HG03039 (cell line): ENCODE data around the gene ROR1.

ENCODE experiments used
- ATAC-seq: cut with Tn5 transposase; IDR thresholded peaks from one replicate; pipeline ENCODE4 v1.9.1; 2021; ENCODE audit warnings: mild to moderate bottlenecking, moderate library complexity; ENCODE audit not compliant: unreplicated experiment

The ROR1 gene

DNA sequence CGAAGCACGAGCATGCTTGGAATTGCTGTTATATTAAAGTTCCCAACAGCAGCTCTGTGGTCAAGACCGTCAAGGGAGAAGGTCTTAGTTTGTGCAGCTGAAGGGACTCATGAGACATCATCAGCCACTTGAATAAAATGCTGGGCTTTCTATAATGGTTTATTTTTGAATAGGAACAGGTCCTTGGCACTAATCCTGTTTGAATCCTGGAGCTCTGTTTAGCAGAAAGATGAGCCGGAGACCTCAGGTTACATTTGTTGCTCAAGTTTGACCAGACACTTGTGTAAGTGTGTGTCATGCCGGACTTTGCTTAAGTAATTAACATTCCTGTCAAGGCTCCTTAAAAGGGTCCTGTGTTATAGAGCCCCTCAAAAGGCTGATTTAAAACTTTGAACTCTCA, 186.5 kb downstream of the ROR1 start:
- ATAC-seq, result no peak

DNA sequence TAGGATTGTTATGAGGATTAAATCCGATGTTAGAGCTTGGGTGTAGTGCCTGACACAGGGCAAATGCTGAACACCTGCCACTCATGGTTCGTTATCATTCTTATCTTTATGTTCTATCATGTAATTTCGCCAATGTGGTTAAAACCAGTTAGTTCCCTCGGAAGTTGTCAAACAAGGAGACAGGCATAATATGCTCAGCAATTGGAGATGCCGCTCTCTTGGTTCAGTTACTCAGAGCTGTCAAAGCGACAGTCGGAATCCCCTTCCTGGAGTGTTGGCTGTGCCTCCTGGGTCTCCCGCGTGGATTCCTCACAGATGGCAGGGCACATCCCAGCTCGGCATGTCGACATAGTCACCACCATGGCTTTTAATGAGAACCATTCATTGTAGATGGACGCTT, 192.2 kb downstream of the ROR1 start:
- ATAC-seq, result no peak

DNA sequence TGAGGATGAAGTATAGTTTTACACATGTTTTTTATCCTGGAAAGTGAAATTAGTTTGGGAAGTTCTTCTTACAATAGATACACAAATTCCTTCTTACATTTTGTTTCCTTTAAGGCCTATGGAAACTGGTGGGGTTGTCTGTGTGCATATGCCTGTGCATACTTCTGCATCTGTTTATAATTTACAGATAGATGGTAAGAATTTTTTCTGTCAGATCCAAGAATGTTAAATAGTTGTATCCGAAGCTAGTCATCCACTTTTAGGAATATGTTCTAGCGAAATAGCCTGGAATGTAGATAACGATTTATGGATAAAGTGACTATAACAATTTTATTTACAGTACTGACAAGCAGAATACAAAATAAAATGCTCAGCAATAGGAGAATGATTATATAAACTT, 194.1 kb downstream of the ROR1 start:
- no peak for ATAC-seq

DNA sequence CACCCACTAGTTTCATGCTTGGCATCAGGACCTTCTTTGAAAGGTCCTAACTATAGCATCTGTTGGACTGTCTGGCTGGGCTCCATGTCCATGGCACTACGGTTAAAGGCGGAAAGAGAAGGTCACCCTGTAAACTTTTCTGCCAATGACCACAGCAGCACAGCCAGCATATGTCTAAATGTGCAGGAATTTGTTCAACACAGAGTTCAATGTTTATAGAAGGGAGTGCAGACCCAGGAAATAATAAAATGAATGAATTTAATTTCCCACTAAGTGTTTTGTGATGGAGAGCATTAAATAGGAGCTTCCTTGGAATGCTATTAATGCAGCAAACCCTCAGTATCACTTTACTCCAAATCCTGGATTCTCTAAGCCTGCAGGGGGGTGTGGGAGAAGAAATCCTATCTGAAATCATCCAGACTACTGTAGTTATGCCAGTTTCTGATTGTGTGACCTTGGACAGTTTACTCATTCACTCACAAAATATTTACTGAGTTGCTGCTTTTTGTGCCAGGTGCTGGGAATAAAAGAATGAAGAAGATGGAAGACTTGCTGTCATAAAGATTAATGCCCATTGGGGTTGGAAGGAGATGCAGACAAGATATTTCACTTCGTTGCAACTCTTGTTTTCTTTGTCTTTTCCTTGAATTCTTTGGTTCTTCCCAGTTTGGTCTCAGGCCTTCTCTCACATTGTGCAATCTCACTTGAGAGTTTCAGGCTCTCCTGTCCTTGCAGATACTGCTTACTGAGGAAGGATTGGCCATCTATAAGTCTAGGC, 195.0 kb downstream of the ROR1 start:
- ATAC-seq, result no peak

- ATAC-seq, result no peak
These were observed 195.7 kb downstream of the ROR1 start for GRCh38 chr1:63969441-63969901.

- no peak for ATAC-seq
These were observed 197.7 kb downstream of the ROR1 start for GRCh38 chr1:63971557-63971956.

DNA sequence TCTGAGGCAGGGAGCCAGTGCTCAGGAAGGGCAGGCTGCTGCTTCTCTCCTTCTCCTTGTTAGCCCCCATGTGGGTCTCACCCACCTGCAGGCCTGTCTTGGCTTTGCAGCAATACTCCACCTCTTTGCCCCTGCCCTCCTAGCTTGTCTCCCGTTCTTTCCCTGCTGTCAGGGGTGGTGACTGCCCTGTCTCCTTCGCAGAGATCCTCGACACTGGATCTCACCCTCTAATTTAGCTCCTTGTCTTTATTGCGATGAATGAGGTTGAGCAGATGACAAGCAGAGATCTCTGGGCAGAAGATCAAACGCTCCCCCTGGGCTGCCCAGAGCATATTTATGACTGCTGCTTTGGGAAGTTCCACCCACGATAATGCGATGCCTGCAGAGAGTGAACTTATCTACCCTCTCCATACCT, 199.2 kb downstream of the ROR1 start:
- ATAC-seq, result no peak

GRCh38 chr1:63974966-63975365, 201.1 kb downstream of the ROR1 start:
- ATAC-seq, result no peak

DNA sequence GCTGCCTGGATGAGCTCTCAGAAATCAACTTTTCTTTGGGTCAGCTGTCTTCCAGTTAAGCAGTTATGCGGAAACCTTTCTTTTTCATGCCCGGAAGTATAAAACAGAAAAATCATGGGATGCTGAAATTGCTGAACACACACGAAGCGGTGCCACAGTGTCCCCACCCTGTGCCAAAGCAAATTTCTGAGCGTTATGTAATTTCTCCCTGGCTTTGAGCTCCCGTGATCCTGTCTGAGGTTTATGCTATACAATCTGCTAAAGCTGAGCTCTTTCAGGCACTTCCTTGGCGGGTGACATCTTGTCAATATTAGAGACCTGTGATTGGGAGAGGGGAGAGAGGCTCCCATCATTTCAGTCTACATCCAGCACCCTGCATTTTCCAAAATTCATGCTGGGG, 201.7 kb downstream of the ROR1 start:
- ATAC-seq, result no peak

- ATAC-seq, result no peak
These were observed 202.2 kb downstream of the ROR1 start for GRCh38 chr1:63976006-63976405.

DNA sequence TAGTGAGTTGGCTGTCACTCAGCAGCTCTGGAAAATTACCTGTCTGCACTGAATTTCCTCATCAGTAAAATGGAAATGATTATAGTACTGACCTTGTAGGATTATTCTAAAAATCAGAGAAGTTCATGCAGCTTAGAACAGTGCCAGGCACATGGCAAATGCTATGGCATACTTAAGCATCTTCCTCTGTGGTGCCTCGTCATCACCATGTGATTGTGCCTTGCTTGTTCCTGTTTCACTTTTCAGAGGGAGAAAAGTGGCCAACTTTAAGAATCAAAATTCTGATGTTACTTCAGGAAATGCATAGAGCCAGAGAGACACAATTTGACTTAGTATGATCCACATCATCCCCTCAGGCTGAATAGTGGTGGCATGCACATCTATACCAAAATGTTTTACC, 203.6 kb downstream of the ROR1 start:
- no peak for ATAC-seq

- ATAC-seq, result no peak
These were observed 207.1 kb downstream of the ROR1 start for GRCh38 chr1:63980740-63981407.

- no peak for ATAC-seq
These were observed 207.6 kb downstream of the ROR1 start for GRCh38 chr1:63981408-63981773.

DNA sequence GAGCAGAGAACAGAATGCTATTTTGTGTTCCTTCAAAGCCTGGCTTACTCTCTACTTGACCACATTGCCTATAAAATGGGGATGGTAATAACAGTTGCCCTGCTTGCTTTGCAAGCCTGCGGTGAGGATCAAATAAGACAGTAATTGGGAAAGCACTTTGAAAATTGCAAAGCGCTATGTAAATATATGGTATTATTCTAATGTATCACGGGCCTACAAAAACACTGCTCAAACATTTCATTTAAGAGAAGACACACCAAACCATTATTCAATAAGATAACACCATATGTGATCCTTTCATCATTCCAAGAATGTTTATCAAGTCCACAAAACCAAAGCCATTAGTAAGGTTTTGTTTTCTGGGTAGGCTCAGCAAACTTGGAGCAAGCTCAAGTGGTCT, 208.4 kb downstream of the ROR1 start:
- no peak for ATAC-seq

DNA sequence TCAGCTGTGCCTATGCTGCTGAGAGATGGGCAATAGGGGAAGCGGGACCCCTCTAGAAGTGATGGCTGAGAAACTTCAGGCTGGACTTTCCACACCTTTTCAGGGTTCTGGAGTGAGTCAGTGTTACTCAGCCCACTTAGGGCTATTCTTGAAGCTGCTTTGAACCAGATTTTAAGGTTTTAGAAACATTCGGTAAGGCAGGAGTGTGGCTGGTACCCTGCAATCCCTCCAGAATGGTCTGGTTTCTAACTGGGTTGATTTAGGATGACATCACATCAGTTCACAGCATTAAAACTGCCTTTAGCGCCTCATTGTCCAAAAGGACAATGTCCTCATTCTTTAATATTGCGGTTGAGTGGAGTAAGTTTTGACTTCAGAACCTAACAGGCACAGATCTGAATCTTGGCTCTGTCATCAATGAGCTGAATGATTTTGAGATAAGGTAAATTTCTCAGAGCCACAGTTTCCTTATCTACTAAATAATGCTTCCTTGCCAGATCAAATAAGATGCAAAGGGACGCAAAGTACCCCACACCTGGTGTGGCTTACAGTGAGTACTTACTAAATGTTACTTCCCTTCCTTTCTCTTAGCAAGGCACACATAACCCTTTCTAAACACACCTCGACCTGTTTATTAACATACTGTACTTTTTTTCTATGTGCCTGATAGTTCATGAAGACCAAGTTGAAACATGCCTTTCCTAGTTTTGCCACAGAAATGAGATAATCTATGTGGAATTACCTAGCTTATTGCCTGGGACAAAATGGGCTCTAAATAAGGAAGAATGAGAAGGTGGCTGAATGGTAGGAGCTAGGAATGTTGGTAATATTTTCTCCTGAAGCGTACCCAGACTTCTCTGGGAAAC, 209.8 kb downstream of the ROR1 start:
- no peak for ATAC-seq

GRCh38 chr1:63984257-63984929, 210.6 kb downstream of the ROR1 start:
- no peak for ATAC-seq

DNA sequence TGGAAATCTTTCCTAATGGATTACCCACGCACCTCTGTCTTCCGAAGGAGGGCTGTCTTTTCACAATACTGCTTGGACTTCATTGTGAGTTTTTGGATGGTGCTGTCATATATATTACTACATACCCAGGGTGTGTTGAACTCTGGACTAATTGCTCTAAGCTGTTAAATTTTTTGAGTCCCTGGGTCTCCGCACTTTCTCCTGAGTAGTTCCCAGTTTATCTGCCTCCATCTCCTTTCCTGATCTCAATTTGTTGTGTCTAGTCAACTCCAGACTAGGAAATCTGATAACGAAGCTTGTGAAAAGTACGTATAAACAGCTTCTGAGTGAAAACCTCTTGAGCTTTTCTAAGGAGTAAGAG, 211.1 kb downstream of the ROR1 start:
- no peak for ATAC-seq

DNA sequence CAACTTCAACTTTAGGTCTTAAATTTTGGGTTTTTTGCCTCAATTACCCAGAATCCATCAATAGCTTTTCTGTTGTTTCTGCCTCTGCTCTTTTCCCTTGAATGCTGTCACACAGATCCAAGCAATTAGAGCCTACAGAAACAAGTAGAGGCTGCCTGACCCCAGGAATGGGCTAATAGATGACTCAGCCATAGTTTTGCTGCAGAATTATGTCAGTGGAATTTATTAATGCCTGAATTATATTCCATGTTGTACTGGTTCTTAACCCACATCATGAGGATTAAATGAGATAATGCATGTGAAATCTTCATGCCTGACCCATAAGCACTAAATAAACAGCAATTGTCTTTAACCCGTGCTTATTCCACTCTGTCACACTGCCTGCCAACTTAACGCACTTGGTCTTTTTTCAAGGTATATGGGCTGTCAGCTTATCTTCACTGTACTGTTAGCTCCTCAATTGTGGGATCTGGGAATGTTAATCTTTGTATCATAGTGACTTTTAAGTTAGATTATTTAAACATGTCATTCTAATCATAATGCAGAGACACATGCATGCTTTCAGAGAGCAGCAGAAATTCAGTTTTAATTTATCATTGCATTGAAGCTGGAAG, 213.3 kb downstream of the ROR1 start:
- ATAC-seq, result no peak

DNA sequence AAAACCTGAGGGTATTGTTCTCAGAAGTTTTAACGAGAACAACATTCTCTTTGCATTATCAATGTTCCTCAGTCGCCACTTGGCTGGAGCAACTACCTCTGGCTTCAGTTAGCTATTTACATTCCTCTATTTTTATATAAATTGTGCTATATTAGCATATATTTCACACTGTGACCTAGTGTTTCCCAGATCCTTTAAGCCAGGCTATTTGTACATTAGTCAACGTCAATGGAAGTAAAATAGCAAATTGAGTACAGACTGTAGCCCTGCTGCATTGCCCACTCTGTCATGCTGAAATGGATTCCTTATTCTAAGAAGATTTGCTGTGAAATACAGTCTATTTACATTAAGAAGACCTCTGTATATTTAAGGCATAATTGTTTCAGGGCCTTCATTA, 213.8 kb downstream of the ROR1 start:
- ATAC-seq, result no peak

GRCh38 chr1:63988941-63989340, 215.1 kb downstream of the ROR1 start:
- ATAC-seq, result no peak

DNA sequence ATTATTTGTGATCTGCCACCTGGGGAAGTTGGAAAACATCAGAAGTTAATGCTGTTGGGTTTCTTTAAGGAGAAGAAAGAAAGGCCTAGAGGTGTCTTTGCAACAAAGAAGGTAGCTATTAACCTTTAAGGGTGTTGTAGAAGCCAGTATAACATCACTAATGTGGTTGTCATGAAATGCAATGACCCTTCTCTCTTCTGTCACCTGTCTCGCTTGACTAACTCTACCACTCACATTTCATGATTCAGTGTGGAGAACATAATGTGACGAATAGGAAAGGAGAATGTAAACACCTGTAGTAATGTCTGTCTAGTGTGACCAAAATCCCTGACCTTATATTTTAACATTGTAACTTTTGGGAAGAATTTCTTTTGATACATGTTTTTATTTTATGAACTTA, 217.9 kb downstream of the ROR1 start:
- ATAC-seq, result no peak
